WTC11 (cell line): ENCODE measurements around the gene GPR156. TPM values are rescaled to one million over a fixed set of nuclear protein-coding genes. Genes with fewer than 3 reads are reported as not detected.

Source experiments
- ATAC-seq: fragments of 200-7000 bp; cut with Tn5 transposase; 2 replicates; pipeline ENCODE4 v1.10.0; 2021; ENCODE audit warnings: mild to moderate bottlenecking, moderate library complexity
- CTCF ChIA-PET: fragments of 300-600 bp; sonication (Branson Sonifier 250); formaldehyde crosslinking; loops from one replicate; lab custom pipeline; 2021; ENCODE audit warnings: antibody characterized with exemption; lab: Charles Lee
- POLR2A ChIA-PET: fragments of 350-600 bp; sonication (Branson Sonifier 250); formaldehyde crosslinking; loops from one replicate; lab custom pipeline; 2021; ENCODE audit warnings: antibody characterized with exemption; lab: Charles Lee
- DNase-seq: peaks from one replicate; pipeline ENCODE4 v3.0.0; 2021; ENCODE audit warnings: low spot score
- H3K27ac Mint-ChIP-seq: 2 replicates; pipeline ENCODE4 v1.8.0; 2021; ENCODE audit warnings: mixed read lengths
- H3K27me3 Mint-ChIP-seq: 2 replicates; pipeline ENCODE4 v1.8.0; 2021; ENCODE audit warnings: low read depth, mild to moderate bottlenecking, moderate library complexity, mixed read lengths
- H3K36me3 Mint-ChIP-seq: 2 replicates; pipeline ENCODE4 v1.8.0; 2021; ENCODE audit warnings: mixed read lengths
- H3K4me1 Mint-ChIP-seq: 2 replicates; pipeline ENCODE4 v1.8.0; 2022; ENCODE audit warnings: mixed read lengths
- H3K4me3 Mint-ChIP-seq: 2 replicates; pipeline ENCODE4 v1.8.0; 2021; ENCODE audit warnings: mild to moderate bottlenecking, moderate library complexity, mixed read lengths
- H3K9me3 Mint-ChIP-seq: 2 replicates; pipeline ENCODE4 v1.8.0; 2021; ENCODE audit warnings: mixed read lengths
- ATF1 ChIP-seq: sonication (generic); formaldehyde crosslinking; IDR thresholded peaks from 2 replicates; pipeline ENCODE4 v1.8.1; 2023; ENCODE audit warnings: mild to moderate bottlenecking, moderate library complexity, missing genetic modification reagents
- EMX1 ChIP-seq: fragments of 250-450 bp; sonication (Bioruptor Pico); IDR thresholded peaks from 2 replicates; pipeline ENCODE4 v1.8.0; 2021; ENCODE audit warnings: mild to moderate bottlenecking
- FOXJ3 ChIP-seq: sonication (generic); formaldehyde crosslinking; IDR thresholded peaks from 2 replicates; pipeline ENCODE4 v1.9.0; 2021; ENCODE audit warnings: missing genetic modification reagents, mild to moderate bottlenecking, borderline replicate concordance
- GABPB1 ChIP-seq: sonication (generic); formaldehyde crosslinking; IDR thresholded peaks from 2 replicates; pipeline ENCODE4 v1.8.1; 2023; ENCODE audit warnings: mild to moderate bottlenecking, missing genetic modification reagents
- GTF2I ChIP-seq: fragments of 250-450 bp; sonication (Bioruptor Pico); conservative IDR thresholded peaks from 2 replicates; pipeline ENCODE4 v1.4.0; 2021; ENCODE audit warnings: mild to moderate bottlenecking
- JUN ChIP-seq: sonication (generic); formaldehyde crosslinking; IDR thresholded peaks from 2 replicates; pipeline ENCODE4 v1.8.0; 2023; ENCODE audit warnings: mild to moderate bottlenecking, missing genetic modification reagents
- MXD4 ChIP-seq: fragments of 250-450 bp; sonication (Bioruptor Pico); IDR thresholded peaks from 2 replicates; pipeline ENCODE4 v1.8.0; 2021; ENCODE audit warnings: mild to moderate bottlenecking, moderate library complexity, borderline replicate concordance
- NFE2L1 ChIP-seq: sonication (generic); formaldehyde crosslinking; IDR thresholded peaks from 2 replicates; pipeline ENCODE4 v1.8.1; 2023; ENCODE audit warnings: missing genetic modification reagents
- NR2C2 ChIP-seq: sonication (generic); formaldehyde crosslinking; IDR thresholded peaks from 2 replicates; pipeline ENCODE4 v1.8.0; 2022; ENCODE audit warnings: mild to moderate bottlenecking, missing genetic modification reagents
- OVOL2 ChIP-seq: fragments of 250-450 bp; sonication (Bioruptor Pico); IDR thresholded peaks from 2 replicates; pipeline ENCODE4 v1.9.0; 2021; ENCODE audit warnings: mild to moderate bottlenecking, borderline replicate concordance
- PRRX2 ChIP-seq: fragments of 250-450 bp; sonication (Bioruptor Pico); IDR thresholded peaks from 2 replicates; pipeline ENCODE4 v1.8.0; 2021; ENCODE audit warnings: mild to moderate bottlenecking
- ZNF219 ChIP-seq: sonication (generic); formaldehyde crosslinking; IDR thresholded peaks from 2 replicates; pipeline ENCODE4 v1.8.0; 2023; ENCODE audit warnings: missing genetic modification reagents, mild to moderate bottlenecking, borderline replicate concordance
- total RNA-seq: library from RNA; stranded (reverse); gene quantifications from 3 replicates; pipeline ENCODE4 v1.2.3, GENCODE V29; 2021
- TF ChIP-seq, protein P1 (sequence below): fragments of 250-450 bp; sonication (Bioruptor Pico); IDR thresholded peaks from 2 replicates; pipeline ENCODE4 v2.1.2; 2022; ENCODE audit warnings: mild to moderate bottlenecking, moderate library complexity
- TF ChIP-seq, protein P2 (sequence below): sonication (generic); formaldehyde crosslinking; IDR thresholded peaks from 2 replicates; pipeline ENCODE4 v1.8.0; 2022; ENCODE audit warnings: mild to moderate bottlenecking, missing genetic modification reagents
- TF ChIP-seq, protein P3 (sequence below): sonication (generic); formaldehyde crosslinking; conservative IDR thresholded peaks from 2 replicates; pipeline ENCODE4 v1.8.1; 2022; ENCODE audit warnings: mild to moderate bottlenecking, missing genetic modification reagents
- TF ChIP-seq, protein P4 (sequence below): fragments of 250-450 bp; sonication (Bioruptor Pico); IDR thresholded peaks from 2 replicates; pipeline ENCODE4 v1.8.0; 2021; ENCODE audit warnings: mild to moderate bottlenecking

The GPR156 gene
- total RNA-seq, 1 experiment from 2014 or later: 0.72 TPM

DNA sequence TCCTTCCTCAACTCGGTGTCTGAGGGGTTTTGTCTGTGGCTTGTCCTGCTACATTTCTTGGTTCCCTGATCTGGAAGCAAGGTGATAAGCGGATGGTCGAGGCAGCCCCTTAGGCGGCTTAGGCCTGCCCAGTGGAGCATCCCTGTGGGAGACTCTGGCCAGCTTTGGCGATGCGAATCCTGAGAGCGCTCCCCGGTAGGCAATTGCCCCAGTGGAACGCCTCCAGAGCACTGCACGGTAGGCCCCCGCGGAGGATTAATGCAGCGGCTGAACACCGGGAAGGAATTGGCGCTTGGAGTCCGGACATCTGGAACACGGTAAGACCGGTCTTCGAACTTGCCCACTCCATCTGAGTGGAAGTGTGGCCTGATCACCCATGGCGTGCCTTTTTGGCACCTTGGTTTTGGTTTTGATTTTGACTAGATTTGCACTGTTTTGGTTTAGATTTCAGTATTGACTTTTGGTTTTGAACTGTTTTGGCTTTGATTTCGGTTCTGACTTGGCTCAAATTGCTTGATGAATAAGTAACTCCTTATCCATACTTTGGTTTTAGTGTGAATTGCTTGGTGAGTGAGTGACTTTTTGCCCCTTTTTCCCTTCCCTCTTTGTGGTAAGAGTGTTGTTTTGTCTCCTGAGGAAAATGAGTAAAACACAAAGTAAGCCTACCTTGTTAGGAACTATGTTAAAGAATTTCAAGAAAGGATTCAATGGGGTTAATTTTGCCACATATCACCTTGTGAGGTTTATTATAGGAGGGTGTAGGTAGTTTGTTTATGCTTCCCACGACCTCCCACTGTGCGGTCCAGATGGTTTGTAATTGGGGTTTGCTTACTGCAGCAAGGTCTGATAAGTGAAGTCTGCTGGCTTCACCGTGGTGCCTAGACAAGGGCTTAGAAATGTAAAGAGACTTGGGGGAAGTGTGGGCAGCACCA lies 27.1 kb upstream of the GPR156 start:
- peaks cover 39% of the 10 kb centered on the region for H3K9me3 Mint-ChIP-seq
- ChIA-PET POLR2A (no interaction called here), CTCF (no interaction called here)
- peaks cover 3% of the 10 kb centered on the region for H3K27me3 Mint-ChIP-seq
- no peak overlapping the region for H3K27ac Mint-ChIP-seq
- H3K36me3 Mint-ChIP-seq: peaks cover 7% of the 10 kb centered on the region
- H3K4me3 Mint-ChIP-seq: no peak overlapping the region
- ATAC-seq (no peak), DNase-seq (no peak)
- no peak for TF ChIP-seq FOXJ3 (CRISPR knock-in tag)
- TF ChIP-seq, protein P1, sequence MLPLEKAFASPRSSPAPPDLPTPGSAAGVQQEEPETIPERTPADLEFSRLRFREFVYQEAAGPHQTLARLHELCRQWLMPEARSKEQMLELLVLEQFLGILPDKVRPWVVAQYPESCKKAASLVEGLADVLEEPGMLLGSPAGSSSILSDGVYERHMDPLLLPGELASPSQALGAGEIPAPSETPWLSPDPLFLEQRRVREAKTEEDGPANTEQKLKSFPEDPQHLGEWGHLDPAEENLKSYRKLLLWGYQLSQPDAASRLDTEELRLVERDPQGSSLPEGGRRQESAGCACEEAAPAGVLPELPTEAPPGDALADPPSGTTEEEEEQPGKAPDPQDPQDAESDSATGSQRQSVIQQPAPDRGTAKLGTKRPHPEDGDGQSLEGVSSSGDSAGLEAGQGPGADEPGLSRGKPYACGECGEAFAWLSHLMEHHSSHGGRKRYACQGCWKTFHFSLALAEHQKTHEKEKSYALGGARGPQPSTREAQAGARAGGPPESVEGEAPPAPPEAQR (CRISPR knock-in tag): no peak
- no peak for TF ChIP-seq GTF2I (CRISPR knock-in tag)
- no peak for TF ChIP-seq NR2C2
- TF ChIP-seq, all 79 proteins: peak for 0
- peaks cover 2% of the 10 kb centered on the region; the same call in 1 of the 2 replicates for H3K4me1 Mint-ChIP-seq

DNA sequence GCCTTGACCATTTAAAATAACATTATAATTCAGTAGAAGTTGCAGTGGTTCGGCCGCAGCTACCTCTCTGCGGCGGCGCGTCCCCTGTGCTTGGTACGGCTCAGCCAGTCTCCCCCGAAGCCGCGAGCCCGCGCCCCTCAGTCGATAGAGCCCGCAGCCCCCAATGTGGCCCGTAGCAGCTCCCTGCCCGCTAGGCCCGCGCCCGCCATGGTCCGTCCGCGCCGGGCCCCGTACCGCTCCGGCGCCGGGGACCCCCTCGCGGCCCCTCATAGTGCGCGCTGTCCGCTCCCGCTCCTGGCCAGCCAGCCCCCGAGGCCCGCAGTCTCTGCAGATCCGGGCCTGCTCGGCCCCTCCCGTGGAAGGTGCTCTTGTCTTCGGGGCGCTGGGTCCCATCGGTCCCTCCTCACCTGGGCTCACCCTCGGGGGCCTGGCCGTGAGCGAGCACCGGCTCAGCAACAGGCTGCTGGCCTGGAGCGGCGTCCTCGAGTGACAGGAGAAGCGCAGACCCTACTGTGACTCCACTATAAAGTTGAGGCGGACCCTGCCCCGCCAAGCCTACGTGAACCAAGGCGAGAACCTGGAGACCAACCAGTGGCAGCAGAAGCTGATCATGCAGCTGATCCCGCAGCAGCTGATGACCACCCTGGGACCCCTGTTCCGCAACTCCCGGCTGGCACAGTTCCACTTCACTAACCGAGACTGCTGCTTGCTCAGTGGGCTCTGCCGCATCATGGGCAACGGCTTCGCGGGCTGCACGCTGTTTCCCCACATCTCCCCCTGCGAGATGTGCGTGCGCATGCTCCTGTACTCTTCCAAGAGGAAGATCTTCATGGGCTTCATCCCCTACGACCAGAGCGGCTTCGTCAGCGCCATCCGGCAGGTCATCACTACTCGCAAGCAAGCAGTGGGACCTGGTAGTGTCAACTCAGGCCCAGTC lies 21.8 kb upstream of the GPR156 start:
- Mint-ChIP-seq H3K9me3 (peaks cover 8% of the 10 kb centered on the region), H3K4me1 (no peaks in the 10 kb centered on the region), H3K4me3 (no peak overlapping the region), H3K27ac (no peak overlapping the region), H3K27me3 (no peaks in the 10 kb centered on the region), H3K36me3 (no peaks in the 10 kb centered on the region)
- TF ChIP-seq PRRX2 (CRISPR knock-in tag) (no peak), EMX1 (no peak), ZNF219 (CRISPR knock-in tag) (no peak), MXD4 (CRISPR knock-in tag) (no peak), JUN (no peak), GABPB1 (CRISPR knock-in tag) (no peak), FOXJ3 (CRISPR knock-in tag) (no peak), NFE2L1 (no peak), OVOL2 (no peak), ATF1 (CRISPR knock-in tag) (no peak)
- TF ChIP-seq, protein P2, sequence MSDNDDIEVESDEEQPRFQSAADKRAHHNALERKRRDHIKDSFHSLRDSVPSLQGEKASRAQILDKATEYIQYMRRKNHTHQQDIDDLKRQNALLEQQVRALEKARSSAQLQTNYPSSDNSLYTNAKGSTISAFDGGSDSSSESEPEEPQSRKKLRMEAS: no peak
- TF ChIP-seq, protein P1 (CRISPR knock-in tag): no peak
- TF ChIP-seq, protein P3, sequence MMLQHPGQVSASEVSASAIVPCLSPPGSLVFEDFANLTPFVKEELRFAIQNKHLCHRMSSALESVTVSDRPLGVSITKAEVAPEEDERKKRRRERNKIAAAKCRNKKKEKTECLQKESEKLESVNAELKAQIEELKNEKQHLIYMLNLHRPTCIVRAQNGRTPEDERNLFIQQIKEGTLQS (CRISPR knock-in tag): no peak
- TF ChIP-seq, protein P4, sequence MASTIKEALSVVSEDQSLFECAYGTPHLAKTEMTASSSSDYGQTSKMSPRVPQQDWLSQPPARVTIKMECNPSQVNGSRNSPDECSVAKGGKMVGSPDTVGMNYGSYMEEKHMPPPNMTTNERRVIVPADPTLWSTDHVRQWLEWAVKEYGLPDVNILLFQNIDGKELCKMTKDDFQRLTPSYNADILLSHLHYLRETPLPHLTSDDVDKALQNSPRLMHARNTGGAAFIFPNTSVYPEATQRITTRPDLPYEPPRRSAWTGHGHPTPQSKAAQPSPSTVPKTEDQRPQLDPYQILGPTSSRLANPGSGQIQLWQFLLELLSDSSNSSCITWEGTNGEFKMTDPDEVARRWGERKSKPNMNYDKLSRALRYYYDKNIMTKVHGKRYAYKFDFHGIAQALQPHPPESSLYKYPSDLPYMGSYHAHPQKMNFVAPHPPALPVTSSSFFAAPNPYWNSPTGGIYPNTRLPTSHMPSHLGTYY (CRISPR knock-in tag): no peak
- ChIA-PET POLR2A (no interaction called here), CTCF (interaction anchor here (1.3 kb wide), 1 partner anchor 266 kb away, joined by 3 read pairs; no protein-coding TSS in a partner anchor)
- DNase-seq (no peak), ATAC-seq (no peak)
